HG02885 (cell line): ENCODE data around the gene SLC6A18.
A peak's percentile ranks its signal among the peaks of the same experiment; 100 is the strongest.
"Not testable (repeated sequence)": the region's sequence is repeated elsewhere in the genome, so short reads cannot be mapped to it uniquely, and the experiment has no call there.

Source experiments
- ATAC-seq: cut with Tn5 transposase; IDR thresholded peaks from one replicate; pipeline ENCODE4 v1.9.1; 2021; ENCODE audit warnings: mild to moderate bottlenecking; ENCODE audit not compliant: unreplicated experiment, poor library complexity

The SLC6A18 gene

DNA sequence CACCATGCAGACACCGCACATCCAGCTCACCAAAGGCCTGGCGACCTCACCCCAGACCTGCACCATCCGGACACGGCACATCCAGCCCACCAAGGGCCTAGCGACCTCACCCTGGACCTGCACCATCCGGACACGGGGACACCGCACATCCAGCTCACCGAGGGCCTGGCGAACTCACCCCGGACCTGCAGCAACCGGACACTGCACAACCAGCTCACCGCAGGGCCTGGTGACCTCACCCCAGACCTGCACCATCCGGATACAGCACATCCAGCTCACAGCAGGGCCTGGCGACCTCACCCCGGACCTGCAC is 58.5 kb downstream of the SLC6A18 start:
- ATAC-seq, result not testable (repeated sequence)

DNA sequence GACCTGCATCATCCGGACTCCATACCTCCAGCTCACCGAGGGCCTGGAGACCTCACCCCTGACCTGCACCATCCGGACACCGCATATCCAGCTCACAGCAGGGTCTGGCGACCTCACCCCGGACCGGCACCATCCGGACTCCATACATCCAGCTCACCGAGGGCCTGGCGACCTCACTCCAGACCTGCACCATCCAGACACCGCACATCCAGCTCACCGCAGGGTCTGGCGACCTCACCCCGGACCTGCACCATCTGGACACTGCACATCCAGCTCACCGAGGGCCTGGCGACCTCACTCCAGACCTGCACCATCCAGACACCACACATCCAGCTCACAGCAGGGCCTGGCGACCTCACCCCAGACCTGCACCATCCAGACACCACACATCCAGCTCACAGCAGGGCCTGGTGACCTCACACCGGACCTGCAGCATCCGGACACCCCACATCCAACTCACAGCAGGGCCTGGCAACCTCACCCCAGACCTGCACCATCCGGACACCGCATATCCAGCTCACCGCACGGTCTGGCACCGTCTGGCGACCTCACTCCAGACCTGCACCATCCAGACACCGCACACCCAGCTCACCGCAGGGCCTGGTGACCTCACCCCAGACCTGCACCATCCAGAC is 59.3 kb downstream of the SLC6A18 start:
- not testable (repeated sequence) for ATAC-seq

DNA sequence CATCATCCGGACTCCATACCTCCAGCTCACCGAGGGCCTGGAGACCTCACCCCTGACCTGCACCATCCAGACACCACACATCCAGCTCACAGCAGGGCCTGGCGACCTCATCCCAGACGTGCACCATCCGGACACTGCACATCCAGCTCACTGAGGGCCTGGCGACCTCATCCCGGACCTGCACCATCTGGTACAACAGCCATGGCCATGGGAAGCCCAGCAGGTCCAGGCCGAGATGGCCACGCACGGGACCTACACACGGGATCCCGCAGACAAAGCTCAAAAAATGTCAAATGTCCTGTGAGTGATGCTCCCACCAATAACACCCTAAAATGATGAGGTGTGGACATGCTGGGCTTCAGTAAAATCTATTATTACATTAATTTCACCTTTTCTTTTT is 60.0 kb downstream of the SLC6A18 start:
- ATAC-seq, result no peak

DNA sequence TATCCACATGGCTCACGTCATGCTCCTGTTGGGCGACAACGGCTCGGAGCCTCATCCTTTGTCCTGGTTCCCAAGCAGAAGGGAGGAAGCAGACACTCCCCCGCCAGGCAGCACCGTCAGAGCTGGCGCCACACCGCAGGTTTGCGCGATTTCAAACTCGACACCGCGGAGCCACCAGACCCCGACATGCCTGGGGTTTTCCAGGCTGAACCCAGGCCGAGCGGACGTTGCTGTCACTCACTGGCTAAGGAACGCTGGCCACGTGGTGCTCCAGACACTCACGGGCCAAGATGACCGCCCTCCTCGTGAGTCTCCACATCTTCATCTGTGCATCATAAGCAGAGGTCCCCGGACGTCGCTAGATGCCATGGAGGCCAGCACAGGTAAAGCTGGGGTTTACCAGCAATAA is 60.7 kb downstream of the SLC6A18 start:
- ATAC-seq, result no peak

DNA sequence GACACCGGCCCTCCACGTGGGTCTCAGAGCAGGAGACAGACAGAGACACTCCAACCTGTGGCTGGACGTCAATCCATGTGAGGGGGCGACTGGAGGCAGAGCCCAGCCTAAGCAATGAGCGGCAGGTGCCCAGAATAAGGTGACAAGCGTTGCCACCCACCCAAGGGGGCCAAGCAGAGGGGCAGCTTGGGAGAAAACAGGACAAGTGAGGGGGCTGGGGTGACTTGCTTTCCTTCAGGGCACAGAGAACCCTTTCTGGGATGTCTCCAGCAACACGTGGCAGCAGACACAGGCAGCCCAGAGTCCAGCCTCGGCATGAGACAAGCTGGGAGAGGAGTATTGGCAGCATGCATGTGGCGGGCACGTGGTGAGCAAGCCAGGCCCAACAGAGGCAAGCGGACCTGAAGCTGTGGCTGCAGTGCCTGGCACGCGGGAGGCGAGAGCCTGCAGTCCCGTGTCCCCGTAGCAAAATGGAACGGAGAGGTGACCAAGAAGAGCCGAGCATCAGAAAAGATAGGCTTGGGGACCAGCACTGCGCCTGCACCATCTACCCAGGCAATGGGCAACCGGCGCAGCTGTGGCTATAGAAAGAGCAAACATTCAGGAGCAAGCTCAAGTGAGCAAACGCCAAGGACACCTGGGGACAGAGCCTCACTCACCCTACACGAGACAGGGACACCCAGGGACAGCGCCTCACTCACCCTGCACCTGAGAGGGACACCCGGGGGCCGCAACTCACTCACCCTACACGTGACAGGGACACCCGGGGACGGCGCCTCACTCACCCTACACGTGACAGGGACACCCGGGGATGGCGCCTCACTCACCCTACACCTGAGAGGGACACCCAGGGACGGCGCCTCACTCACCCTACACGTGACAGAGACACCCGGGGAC is 63.5 kb downstream of the SLC6A18 start:
- no peak for ATAC-seq

DNA sequence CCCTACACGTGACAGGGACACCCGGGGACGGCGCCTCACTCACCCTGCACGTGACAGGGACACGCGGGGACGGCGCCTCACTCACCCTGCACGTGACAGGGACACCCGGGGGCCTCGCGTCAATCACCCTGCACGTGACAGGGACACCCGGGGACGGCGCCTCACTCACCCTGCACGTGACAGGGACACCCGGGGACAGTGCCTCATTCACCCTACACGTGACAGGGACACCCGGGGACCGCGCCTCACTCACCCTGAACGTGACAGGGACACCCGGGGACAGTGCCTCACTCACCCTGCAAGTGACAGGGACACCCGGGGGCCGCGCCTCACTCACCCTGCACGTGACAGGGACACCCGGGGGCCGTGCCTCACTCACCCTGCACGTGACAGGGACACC is 64.4 kb downstream of the SLC6A18 start:
- ATAC-seq, result not testable (repeated sequence)

DNA sequence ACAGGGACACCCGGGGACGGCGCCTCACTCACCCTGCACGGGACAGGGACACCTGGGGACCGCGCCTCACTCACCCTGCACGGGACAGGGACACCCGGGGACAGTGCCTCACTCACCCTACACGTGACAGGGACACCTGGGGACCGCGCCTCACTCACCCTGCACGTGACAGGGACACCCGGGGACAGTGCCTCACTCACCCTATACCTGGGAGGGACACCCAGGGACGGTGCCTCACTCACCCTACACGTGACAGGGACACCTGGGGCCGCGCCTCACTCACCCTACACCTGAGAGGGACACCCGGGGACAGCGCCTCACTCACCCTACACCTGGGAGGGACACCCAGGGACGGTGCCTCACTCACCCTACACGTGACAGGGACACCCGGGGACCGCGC is 65.8 kb downstream of the SLC6A18 start:
- not testable (repeated sequence) for ATAC-seq

DNA sequence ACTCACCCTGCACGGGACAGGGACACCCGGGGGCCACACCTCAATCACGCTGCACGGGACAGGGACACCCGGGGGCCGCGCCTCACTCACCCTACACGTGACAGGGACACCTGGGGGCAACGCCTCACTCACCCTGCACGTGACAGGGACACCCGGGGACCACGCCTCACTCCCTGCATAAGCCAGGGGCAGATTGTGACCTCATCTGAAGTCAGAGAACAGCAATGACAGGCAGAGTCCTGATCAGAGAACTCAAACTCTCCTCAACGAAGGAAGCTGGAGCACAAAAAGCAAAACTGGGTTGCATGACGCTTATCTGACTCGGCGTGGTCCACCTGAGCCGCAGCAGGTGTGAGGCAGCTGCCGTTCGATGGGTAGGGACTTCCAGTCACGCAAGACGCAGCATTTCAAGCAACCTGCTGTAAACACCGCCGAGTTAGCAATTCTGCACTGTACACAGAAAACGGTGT is 66.5 kb downstream of the SLC6A18 start:
- ATAC-seq, result no peak

DNA sequence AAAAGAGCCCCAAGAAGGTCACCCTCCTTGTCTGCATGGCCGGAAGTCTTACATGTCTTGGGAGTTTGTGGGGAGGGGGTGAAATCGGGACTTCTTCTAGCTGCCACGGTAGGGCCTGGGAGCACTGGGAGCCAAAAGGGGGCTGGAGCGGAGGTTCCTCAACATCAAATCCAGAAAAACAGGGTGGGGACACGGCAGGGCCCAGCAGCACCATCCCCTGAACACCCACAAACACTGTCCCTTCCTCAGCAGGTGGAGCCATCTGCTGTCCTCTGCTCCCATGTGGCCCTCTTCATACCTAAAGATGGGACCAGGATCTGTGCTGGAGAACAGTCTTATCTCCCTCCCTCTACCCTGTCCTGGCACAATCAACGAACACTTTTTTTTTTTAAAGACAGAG is 67.0 kb downstream of the SLC6A18 start:
- ATAC-seq, result no peak

DNA sequence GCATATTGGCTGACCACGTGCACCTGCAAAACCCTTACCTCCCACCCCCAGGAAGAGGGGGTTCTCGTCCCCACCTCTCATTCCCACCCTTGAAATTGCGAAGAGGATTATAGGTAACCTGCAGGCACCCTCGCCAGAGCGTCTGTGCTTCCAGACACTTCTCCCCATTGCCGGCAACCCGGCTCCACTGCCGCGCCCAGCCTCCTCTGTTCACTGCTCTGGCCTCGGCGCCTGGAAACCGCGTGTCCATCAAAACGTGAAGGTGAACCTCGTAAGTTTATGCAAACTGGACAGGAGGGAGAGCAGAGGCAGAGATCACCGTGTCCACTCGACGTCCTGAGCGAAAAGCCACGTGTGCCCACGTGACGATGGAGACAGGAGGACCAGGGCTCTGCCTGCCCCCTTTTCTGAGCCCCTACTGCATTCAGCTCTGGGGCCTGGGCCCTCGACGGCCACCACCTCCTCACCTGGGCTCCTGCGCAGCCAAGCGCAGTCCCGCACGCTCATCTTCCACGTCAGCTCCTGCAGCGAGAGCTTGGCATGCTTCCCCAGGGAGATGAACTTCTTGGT is 67.8 kb downstream of the SLC6A18 start:
- ATAC-seq, result no peak

DNA sequence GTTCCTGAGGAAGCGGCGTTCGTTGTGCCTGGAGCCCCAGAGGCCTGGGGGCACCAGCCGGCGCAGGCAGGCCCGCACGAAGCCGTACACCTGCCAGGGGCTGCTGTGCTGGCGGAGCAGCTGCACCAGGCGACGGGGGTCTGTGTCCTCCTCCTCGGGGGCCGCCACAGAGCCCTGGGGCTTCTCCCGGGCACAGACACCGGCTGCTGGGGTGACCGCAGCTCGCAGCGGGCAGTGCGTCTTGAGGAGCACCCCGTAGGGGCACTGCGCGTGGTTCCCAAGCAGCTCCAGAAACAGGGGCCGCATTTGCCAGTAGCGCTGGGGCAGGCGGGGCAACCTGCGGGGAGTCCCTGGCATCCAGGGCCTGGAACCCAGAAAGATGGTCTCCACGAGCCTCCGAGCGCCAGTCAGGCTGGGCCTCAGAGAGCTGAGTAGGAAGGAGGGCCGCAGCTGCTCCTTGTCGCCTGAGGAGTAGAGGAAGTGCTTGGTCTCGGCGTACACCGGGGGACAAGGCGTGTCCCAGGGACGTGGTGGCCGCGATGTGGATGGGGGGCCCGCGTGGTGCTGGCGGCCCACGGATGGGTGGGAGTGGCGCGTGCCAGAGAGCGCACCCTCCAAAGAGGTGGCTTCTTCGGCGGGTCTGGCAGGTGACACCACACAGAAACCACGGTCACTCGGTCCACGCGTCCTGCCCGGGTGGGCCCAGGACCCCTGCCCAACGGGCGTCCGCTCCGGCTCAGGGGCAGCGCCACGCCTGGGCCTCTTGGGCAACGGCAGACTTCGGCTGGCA is 68.4 kb downstream of the SLC6A18 start:
- ATAC-seq, result no peak

DNA sequence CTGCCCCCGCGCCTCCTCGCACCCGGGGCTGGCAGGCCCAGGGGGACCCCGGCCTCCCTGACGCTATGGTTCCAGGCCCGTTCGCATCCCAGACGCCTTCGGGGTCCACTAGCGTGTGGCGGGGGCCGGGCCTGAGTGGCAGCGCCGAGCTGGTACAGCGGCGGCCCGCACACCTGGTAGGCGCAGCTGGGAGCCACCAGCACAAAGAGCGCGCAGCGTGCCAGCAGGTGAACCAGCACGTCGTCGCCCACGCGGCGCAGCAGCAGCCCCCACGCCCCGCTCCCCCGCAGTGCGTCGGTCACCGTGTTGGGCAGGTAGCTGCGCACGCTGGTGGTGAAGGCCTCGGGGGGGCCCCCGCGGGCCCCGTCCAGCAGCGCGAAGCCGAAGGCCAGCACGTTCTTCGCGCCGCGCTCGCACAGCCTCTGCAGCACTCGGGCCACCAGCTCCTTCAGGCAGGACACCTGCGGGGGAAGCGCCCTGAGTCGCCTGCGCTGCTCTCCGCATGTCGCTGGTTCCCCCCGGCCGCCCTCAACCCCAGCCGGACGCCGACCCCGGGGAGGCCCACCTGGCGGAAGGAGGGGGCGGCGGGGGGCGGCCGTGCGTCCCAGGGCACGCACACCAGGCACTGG is 69.1 kb downstream of the SLC6A18 start:
- ATAC-seq, result peak; percentile 36

DNA sequence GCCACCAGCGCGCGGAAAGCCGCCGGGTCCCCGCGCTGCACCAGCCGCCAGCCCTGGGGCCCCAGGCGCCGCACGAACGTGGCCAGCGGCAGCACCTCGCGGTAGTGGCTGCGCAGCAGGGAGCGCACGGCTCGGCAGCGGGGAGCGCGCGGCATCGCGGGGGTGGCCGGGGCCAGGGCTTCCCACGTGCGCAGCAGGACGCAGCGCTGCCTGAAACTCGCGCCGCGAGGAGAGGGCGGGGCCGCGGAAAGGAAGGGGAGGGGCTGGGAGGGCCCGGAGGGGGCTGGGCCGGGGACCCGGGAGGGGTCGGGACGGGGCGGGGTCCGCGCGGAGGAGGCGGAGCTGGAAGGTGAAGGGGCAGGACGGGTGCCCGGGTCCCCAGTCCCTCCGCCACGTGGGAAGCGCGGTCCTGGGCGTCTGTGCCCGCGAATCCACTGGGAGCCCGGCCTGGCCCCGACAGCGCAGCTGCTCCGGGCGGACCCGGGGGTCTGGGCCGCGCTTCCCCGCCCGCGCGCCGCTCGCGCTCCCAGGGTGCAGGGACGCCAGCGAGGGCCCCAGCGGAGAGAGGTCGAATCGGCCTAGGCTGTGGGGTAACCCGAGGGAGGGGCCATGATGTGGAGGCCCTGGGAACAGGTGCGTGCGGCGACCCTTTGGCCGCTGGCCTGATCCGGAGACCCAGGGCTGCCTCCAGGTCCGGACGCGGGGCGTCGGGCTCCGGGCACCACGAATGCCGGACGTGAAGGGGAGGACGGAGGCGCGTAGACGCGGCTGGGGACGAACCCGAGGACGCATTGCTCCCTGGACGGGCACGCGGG is 69.9 kb downstream of the SLC6A18 start, which contains the start of gene TERT:
TSS of gene TERT (minus strand) at position 234 of the 815 bp plus-strand sequence. CDS start at position 155, 79 bp downstream.
- ATAC-seq, result peak; percentile 49

DNA sequence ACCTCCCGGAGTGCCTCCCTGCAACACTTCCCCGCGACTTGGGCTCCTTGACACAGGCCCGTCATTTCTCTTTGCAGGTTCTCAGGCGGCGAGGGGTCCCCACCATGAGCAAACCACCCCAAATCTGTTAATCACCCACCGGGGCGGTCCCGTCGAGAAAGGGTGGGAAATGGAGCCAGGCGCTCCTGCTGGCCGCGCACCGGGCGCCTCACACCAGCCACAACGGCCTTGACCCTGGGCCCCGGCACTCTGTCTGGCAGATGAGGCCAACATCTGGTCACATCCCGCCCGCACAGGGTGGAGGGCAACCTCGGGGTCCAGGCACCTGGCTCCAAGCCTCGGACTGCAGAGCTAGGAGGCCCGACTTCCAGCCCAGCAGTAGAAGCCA is 70.5 kb downstream of the SLC6A18 start:
- no peak for ATAC-seq
